Activated CD4-positive, alpha-beta T cell treated with anti-CD3 and anti-CD28 coated beads for 24 hours (primary cell): Measurements from ENCODE around the gene WWTR1.

ENCODE experiments used
- DNase-seq, 2 donors: peaks; one replicate each; pipeline ENCODE4 v3.0.0-alpha.2; 2020; ENCODE audit warnings: low read depth in 2 of 2

WWTR1 gene

GRCh38 chr3:149657926-149658743, at the start of gene WWTR1:
Gene WWTR1, minus strand, starts transcription at chr3:149658025. Its CDS starts 719 bp downstream, at chr3:149657306.
- peak; percentile 1 to 20 for DNase-seq

GRCh38 chr3:149706905-149707304, 49.1 kb upstream of the WWTR1 start:
- no peak for DNase-seq

- no peak for DNase-seq
Observed at GRCh38 chr3:149705416-149705815, 47.6 kb upstream of the WWTR1 start.

GRCh38 chr3:149703466-149703865, 45.6 kb upstream of the WWTR1 start:
- DNase-seq: no peak

GRCh38 chr3:149702691-149703441, 45.0 kb upstream of the WWTR1 start:
- DNase-seq: no peak

- no peak for DNase-seq
Observed at GRCh38 chr3:149701977-149702350, 44.1 kb upstream of the WWTR1 start.

- DNase-seq: peak in 1 of 2 donors; percentile 10
Observed at GRCh38 chr3:149701206-149701976, 43.6 kb upstream of the WWTR1 start.

GRCh38 chr3:149688122-149688757, 30.4 kb upstream of the WWTR1 start:
- no peak for DNase-seq

- no peak for DNase-seq
Observed at GRCh38 chr3:149686996-149687395, 29.2 kb upstream of the WWTR1 start.

GRCh38 chr3:149678351-149678950, 20.6 kb upstream of the WWTR1 start:
- DNase-seq: no peak

- DNase-seq: no peak
Observed at GRCh38 chr3:149673393-149673792, 15.6 kb upstream of the WWTR1 start.

- no peak for DNase-seq
Observed at GRCh38 chr3:149670742-149671492, 13.1 kb upstream of the WWTR1 start.

GRCh38 chr3:149667576-149667975, 9.8 kb upstream of the WWTR1 start:
- no peak for DNase-seq

GRCh38 chr3:149663966-149664365, 6.1 kb upstream of the WWTR1 start:
- no peak for DNase-seq

GRCh38 chr3:149662240-149662887, 4.5 kb upstream of the WWTR1 start:
- DNase-seq: no peak

- DNase-seq: no peak
Observed at GRCh38 chr3:149660462-149660861, 2.6 kb upstream of the WWTR1 start.

- no peak for DNase-seq
Observed at GRCh38 chr3:149658744-149659497, 1.1 kb upstream of the WWTR1 start.

- DNase-seq: no peak
Observed at GRCh38 chr3:149657321-149657925, 402 bp downstream of the WWTR1 start.
